Testis (tissue), 3 donors: Measurements from ENCODE around the gene RPL41. TPM values are rescaled to one million over a fixed set of nuclear protein-coding genes. Genes with fewer than 3 reads are reported as not detected.

ENCODE experiments used
- DNase-seq: peaks from one replicate; pipeline ENCODE4 v3.0.0-alpha.2; 2019
- H3K27ac ChIP-seq, 2 donors: fragments of 200-600 bp; sonication (generic); one replicate each; pipeline ENCODE4 v1.5.1; 2019
- H3K27me3 ChIP-seq: fragments of 200-600 bp; sonication (generic); one replicate; pipeline ENCODE4 v1.5.1; 2019
- H3K36me3 ChIP-seq: fragments of 200-600 bp; sonication (generic); one replicate; pipeline ENCODE4 v1.5.1; 2017; ENCODE audit warnings: low read depth; ENCODE audit errors: missing control alignments
- H3K4me1 ChIP-seq: fragments of 200-600 bp; sonication (generic); one replicate; pipeline ENCODE4 v1.5.1; 2019
- H3K4me3 ChIP-seq, 2 donors: fragments of 200-600 bp; sonication (generic); one replicate each; pipeline ENCODE4 v1.5.1; 2017 to 2019
- H3K9me3 ChIP-seq: fragments of 200-600 bp; sonication (generic); one replicate; pipeline ENCODE4 v1.5.1; 2017
- POLR2A ChIP-seq: fragments of 450-650 bp; IDR thresholded peaks from one replicate; pipeline ENCODE4 v1.6.1; 2017; ENCODE audit warnings: antibody characterized with exemption, mild to moderate bottlenecking, moderate library complexity
- WGBS, 2 donors: methylation state at CpG; one replicate each; pipeline ENCODE4 v1.1.5; 2018; 5-methylcytosine and 5-hydroxymethylcytosine counted together
- intact Hi-C: fragments of 100-400 bp; cut with DNase I; formaldehyde crosslinking; loops from one replicate; pipeline ENCODE4 v1.15.1; 2023; ENCODE audit warnings: low total_unique reads
- polyA plus RNA-seq: library from polyadenylated mRNA; stranded (reverse); fragments of 350-450 nt; fragmentation: Illumina TruSeq; extraction: RNeasy Lipid Tissue Mini Kit (QIAGEN cat#74804); gene quantifications from one replicate; pipeline ENCODE4 v1.2.3, GENCODE V29; 2014; ENCODE audit warnings: low read depth, low replicate concordance; ENCODE audit not compliant: insufficient read depth
- total RNA-seq, 2 donors: library from RNA; depleted of rRNA; stranded (reverse); fragments of >200 nt; gene quantifications; one replicate each; pipeline ENCODE4 v1.2.3, GENCODE V29; 2016
- TF ChIP-seq, protein P1 (sequence below), 3 experiments: fragments of 450-650 bp in 2 of 3; fragments of 200-600 bp in 1 of 3; sonication (generic) in 1 of 3; IDR thresholded peaks; one replicate each; pipeline ENCODE4 v1.5.1; 2016 to 2019; ENCODE audit warnings: antibody characterized with exemption in 3 of 3, mild to moderate bottlenecking in 2 of 3, moderate library complexity in 1 of 3

The RPL41 gene
- total and polyA plus RNA-seq, 3 donors from 2014 or later, result 1,066 to 2,323 (median 1,985) TPM

DNA sequence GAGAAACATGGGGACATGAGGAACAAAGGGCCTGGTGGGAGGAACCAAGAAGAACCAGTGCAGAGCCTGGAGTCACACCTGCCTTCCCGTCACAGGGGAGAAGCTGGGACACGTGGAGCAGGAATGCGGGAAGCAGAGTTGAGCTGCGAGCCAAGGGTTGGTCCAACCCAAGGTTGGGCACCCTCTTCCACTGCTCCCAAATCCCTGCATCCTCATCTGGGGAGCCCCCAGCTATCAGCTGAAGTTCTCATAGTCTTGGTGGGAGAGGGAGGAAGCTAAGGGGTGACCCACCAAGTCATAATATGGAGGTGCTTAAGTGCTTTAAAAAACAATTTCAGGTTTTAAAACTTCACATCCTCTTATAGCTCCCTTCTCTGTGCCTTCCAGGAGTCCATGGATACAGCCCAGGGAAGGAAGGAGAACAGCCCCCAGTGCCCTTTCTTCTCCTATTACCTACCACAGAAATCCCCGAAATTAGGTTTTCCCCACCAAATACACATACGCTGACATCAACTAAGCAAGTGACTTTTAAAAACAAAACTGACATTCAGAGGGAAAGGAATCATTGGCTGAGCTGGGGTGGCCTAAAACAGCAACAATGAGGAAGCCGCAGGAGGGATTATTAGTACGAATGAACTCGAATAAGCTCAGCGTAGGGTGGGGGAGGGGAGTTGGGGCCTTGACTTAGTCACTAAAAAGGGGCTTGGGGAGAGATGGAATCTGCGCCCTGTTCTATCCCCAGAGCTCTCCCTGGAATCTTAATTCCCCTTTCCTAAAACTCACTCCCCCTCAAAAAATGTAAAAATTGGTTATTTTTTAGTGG lies 46.2 kb downstream of the RPL41 start:
- intact Hi-C loops, result loop anchor here (5.0 kb wide), 1 partner anchor 35 kb away; the partner anchor contains the start of gene ESYT1
- Histone ChIP-seq H3K27me3 (no peaks in the 10 kb centered on the region), H3K4me3 (no peak overlapping the region), H3K36me3 (no peaks in the 10 kb centered on the region), H3K4me1 (peaks cover 25% of the 10 kb centered on the region), H3K27ac (no peak overlapping the region), H3K9me3 (no peaks in the 10 kb centered on the region)
- no peak for DNase-seq
- 58 to 69% methylated on average over 11 of the region's 11 CpGs for WGBS, 2 donors
- no peak for TF ChIP-seq POLR2A
- TF ChIP-seq, protein P1, sequence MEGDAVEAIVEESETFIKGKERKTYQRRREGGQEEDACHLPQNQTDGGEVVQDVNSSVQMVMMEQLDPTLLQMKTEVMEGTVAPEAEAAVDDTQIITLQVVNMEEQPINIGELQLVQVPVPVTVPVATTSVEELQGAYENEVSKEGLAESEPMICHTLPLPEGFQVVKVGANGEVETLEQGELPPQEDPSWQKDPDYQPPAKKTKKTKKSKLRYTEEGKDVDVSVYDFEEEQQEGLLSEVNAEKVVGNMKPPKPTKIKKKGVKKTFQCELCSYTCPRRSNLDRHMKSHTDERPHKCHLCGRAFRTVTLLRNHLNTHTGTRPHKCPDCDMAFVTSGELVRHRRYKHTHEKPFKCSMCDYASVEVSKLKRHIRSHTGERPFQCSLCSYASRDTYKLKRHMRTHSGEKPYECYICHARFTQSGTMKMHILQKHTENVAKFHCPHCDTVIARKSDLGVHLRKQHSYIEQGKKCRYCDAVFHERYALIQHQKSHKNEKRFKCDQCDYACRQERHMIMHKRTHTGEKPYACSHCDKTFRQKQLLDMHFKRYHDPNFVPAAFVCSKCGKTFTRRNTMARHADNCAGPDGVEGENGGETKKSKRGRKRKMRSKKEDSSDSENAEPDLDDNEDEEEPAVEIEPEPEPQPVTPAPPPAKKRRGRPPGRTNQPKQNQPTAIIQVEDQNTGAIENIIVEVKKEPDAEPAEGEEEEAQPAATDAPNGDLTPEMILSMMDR (IDR thresholded peaks at IDR 0.05), result no peak

DNA sequence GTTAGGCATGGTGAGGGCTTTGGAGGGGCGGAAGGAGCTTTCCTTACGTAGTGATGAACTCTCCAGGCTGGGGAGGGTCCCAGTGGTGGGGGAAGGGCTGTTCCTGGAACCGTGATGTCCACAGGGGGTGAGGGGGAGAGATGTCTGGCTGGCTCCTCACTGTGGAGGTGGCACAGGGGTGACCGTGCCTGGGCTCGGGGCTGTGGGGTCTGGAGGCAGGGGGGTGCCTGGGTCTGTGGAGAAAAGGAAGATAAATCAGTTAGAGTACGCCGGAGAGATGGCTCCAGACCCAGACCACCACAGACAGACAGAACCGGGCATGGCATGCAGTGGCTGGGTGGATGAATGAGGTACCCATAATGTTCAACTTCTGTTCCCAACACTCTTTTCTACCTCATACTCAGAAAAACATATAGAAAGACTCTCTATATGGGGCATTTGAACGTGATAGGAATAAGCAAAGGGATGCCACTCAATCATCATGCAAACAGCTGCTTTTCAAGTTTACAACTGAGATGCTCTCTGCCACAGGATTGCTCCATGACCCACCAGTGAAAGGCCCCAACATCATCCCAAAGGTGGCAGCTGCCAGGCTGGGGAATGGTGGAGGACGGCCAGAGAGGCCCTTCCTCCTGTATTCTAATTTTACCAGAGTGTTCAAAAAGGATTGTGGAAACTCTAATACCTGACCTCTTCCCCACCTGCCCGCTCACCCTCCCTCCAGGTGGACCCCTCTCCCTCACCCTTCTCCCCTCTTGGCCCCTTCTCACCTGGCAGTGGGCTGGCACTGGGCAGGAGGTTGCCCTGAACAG lies 47.3 kb downstream of the RPL41 start:
- Histone ChIP-seq H3K36me3 (no peaks in the 10 kb centered on the region), H3K9me3 (no peaks in the 10 kb centered on the region), H3K4me1 (peaks cover 25% of the 10 kb centered on the region), H3K27me3 (no peaks in the 10 kb centered on the region), H3K4me3 (no peak overlapping the region), H3K27ac (no peak overlapping the region)
- intact Hi-C loops, result loop anchor here (5.0 kb wide), 1 partner anchor 36 kb away; the partner anchor contains the start of gene ESYT1
- 63 to 77% methylated on average over 10 to 11 of the region's 11 CpGs for WGBS, 2 donors
- no peak for DNase-seq
- TF ChIP-seq, protein P1 (IDR thresholded peaks at IDR 0.05), result no peak
- no peak for TF ChIP-seq POLR2A

DNA sequence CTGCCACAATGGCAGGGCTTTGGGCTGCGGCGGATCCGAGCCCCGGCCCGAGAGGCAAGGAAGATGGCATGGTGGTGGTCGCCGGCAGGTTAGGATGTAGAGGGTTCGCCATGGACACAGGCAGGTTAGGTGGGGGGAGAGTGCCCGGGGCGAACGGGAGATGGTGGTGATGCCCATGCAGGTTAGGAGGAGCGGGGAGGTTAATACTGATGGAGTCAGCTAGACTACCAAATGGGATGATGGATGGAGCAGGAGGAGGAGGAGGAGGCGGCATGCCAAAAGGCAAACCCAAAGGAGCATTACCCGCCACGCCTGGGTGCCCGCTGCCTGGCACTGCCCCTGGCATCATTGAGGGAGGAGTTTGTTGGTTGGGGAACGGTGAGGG lies 47.9 kb downstream of the RPL41 start:
- no peak for DNase-seq
- Histone ChIP-seq H3K27ac (no peak overlapping the region), H3K4me1 (peaks cover 24% of the 10 kb centered on the region), H3K4me3 (no peak overlapping the region), H3K9me3 (no peaks in the 10 kb centered on the region), H3K36me3 (no peaks in the 10 kb centered on the region), H3K27me3 (no peaks in the 10 kb centered on the region)
- TF ChIP-seq, protein P1 (IDR thresholded peaks at IDR 0.05), result no peak
- no peak for TF ChIP-seq POLR2A
- intact Hi-C loops, result loop anchor here (5.0 kb wide), 1 partner anchor 37 kb away; the partner anchor contains the start of gene ESYT1
- WGBS, 2 donors, result 89% methylated on average over 17 of the region's 17 CpGs

DNA sequence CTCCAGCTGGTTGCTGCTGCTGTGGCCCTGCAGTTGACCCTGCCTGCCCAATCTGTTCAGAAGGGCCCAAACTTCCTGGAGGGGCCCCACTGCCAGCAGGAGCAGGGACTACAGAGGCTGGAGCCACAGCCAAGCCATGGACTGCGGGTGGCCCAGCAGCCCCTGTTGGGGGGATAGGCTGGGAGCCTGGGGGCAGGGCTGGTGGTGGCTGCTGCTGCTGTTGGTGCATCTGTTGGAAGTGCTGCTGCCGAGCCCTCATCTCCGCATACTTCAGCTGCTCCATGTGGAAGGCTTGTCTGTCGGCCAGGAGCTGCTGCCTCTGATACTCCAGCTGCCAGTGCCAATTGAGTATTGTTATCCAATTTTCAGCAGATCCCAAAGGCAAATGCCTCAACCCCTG lies 48.9 kb downstream of the RPL41 start:
- 17 to 70% methylated on average over 1 to 4 of the region's 4 CpGs for WGBS, 2 donors
- no peaks in the 10 kb centered on the region for H3K27me3 ChIP-seq
- TF ChIP-seq POLR2A, result no peak
- TF ChIP-seq, protein P1 (IDR thresholded peaks at IDR 0.05), result no peak
- intact Hi-C loops, result no loop called here
- H3K27ac ChIP-seq, result no peak overlapping the region
- H3K36me3 ChIP-seq, result no peaks in the 10 kb centered on the region
- no peak overlapping the region for H3K4me3 ChIP-seq
- H3K9me3 ChIP-seq, result no peaks in the 10 kb centered on the region
- no peak for DNase-seq
- H3K4me1 ChIP-seq, result peaks cover 14% of the 10 kb centered on the region

Other genes with a start within 250 kb of the RPL41 start
- gene PYM1, start 188.7 kb upstream of the RPL41 start, total RNA-seq, result 10 to 100 TPM; 51.8 to 71.3 TPM
- 51.6 TPM for gene PYM1, start 188.7 kb upstream of the RPL41 start, polyA plus RNA-seq
- gene DGKA, start 185.5 kb upstream of the RPL41 start, total RNA-seq, result 10 to 100 TPM; 28.9 to 40.4 TPM
- gene DGKA, start 185.5 kb upstream of the RPL41 start, polyA plus RNA-seq, result 40.3 TPM
- 10 to 100 TPM in 1 of 2 donors, 1 to 10 TPM in 1; 8.9 to 11.1 TPM for gene PMEL, start 150.6 kb upstream of the RPL41 start, total RNA-seq
- 8.2 TPM for gene PMEL, start 150.6 kb upstream of the RPL41 start, polyA plus RNA-seq
- gene CDK2, start 149.8 kb upstream of the RPL41 start, total RNA-seq, result 10 to 100 TPM; 16.5 to 20.3 TPM
- gene CDK2, start 149.8 kb upstream of the RPL41 start, polyA plus RNA-seq, result 19.8 TPM
- gene RAB5B, start 142.6 kb upstream of the RPL41 start, total RNA-seq, result 100 to 1,000 TPM; 144 to 198 TPM
- 139 TPM for gene RAB5B, start 142.6 kb upstream of the RPL41 start, polyA plus RNA-seq
- 10 to 100 TPM in 1 of 2 donors, 1 to 10 TPM in 1; 9.5 to 14.3 TPM for gene SUOX, start 119.4 kb upstream of the RPL41 start, total RNA-seq
- 14.1 TPM for gene SUOX, start 119.4 kb upstream of the RPL41 start, polyA plus RNA-seq
- gene IKZF4, start 95.6 kb upstream of the RPL41 start, total RNA-seq, result 10 to 100 TPM; 10.7 to 13.9 TPM
- gene IKZF4, start 95.6 kb upstream of the RPL41 start, polyA plus RNA-seq, result 17.7 TPM
- gene RPS26, start 74.7 kb upstream of the RPL41 start, total RNA-seq, result 100 to 1,000 TPM; 395 to 568 TPM
- gene RPS26, start 74.7 kb upstream of the RPL41 start, polyA plus RNA-seq, result 197 TPM
- gene ERBB3, start 36.5 kb upstream of the RPL41 start, total RNA-seq, result 1 to 10 TPM; 3.3 to 9.8 TPM
- 6.1 TPM for gene ERBB3, start 36.5 kb upstream of the RPL41 start, polyA plus RNA-seq
- 10 to 100 TPM; 61.0 to 81.4 TPM for gene PA2G4, start 12.1 kb upstream of the RPL41 start, total RNA-seq
- 190 TPM for gene PA2G4, start 12.1 kb upstream of the RPL41 start, polyA plus RNA-seq
- gene ZC3H10, start 1.6 kb downstream of the RPL41 start, total RNA-seq, result 10 to 100 TPM; 16.2 to 20.6 TPM
- gene ZC3H10, start 1.6 kb downstream of the RPL41 start, polyA plus RNA-seq, result 12.4 TPM
- 10 to 100 TPM; 72.0 to 99.8 TPM for gene ESYT1, start 11.6 kb downstream of the RPL41 start, total RNA-seq
- 50.8 TPM for gene ESYT1, start 11.6 kb downstream of the RPL41 start, polyA plus RNA-seq
- 100 to 1,000 TPM; 229 to 428 TPM for gene MYL6B, start 36.0 kb downstream of the RPL41 start, total RNA-seq
- 480 TPM for gene MYL6B, start 36.0 kb downstream of the RPL41 start, polyA plus RNA-seq
- 1,000 to 10,000 TPM in 1 of 2 donors, 100 to 1,000 TPM in 1; 939 to 1,373 TPM for gene MYL6, start 41.7 kb downstream of the RPL41 start, total RNA-seq
- gene MYL6, start 41.7 kb downstream of the RPL41 start, polyA plus RNA-seq, result 1,271 TPM
- 100 to 1,000 TPM; 106 to 148 TPM for gene SMARCC2, start 72.8 kb downstream of the RPL41 start, total RNA-seq
- gene SMARCC2, start 72.8 kb downstream of the RPL41 start, polyA plus RNA-seq, result 69.5 TPM
- 10 to 100 TPM; 63.7 to 70.2 TPM for gene RNF41, start 105.3 kb downstream of the RPL41 start, total RNA-seq
- gene RNF41, start 105.3 kb downstream of the RPL41 start, polyA plus RNA-seq, result 49.3 TPM
- gene NABP2, start 107.7 kb downstream of the RPL41 start, total RNA-seq, result 10 to 100 TPM; 27.5 to 30.4 TPM
- 40.8 TPM for gene NABP2, start 107.7 kb downstream of the RPL41 start, polyA plus RNA-seq
- under 1 TPM in 1 of 2 donors, not detected in 1; 0.87 TPM for gene SLC39A5, start 113.4 kb downstream of the RPL41 start, total RNA-seq
- gene SLC39A5, start 113.4 kb downstream of the RPL41 start, polyA plus RNA-seq, result 3.9 TPM
- 10 to 100 TPM; 26.8 to 32.3 TPM for gene ANKRD52, start 141.8 kb downstream of the RPL41 start, total RNA-seq
- 20.1 TPM for gene ANKRD52, start 141.8 kb downstream of the RPL41 start, polyA plus RNA-seq
- 10 to 100 TPM; 24.2 to 26.9 TPM for gene COQ10A, start 150.3 kb downstream of the RPL41 start, total RNA-seq
- 10.6 TPM for gene COQ10A, start 150.3 kb downstream of the RPL41 start, polyA plus RNA-seq
- 10 to 100 TPM; 67.8 to 70.2 TPM for gene CS, start 183.7 kb downstream of the RPL41 start, total RNA-seq
- gene CS, start 183.7 kb downstream of the RPL41 start, polyA plus RNA-seq, result 63.8 TPM
- 10 to 100 TPM; 62.4 to 63.3 TPM for gene CNPY2, start 199.4 kb downstream of the RPL41 start, total RNA-seq
- 82.5 TPM for gene CNPY2, start 199.4 kb downstream of the RPL41 start, polyA plus RNA-seq
- 100 to 1,000 TPM; 105 to 155 TPM for gene PAN2, start 217.4 kb downstream of the RPL41 start, total RNA-seq
- gene PAN2, start 217.4 kb downstream of the RPL41 start, polyA plus RNA-seq, result 119 TPM
- 1 to 10 TPM; 8.1 to 8.4 TPM for gene IL23A, start 222.3 kb downstream of the RPL41 start, total RNA-seq
- 34.9 TPM for gene IL23A, start 222.3 kb downstream of the RPL41 start, polyA plus RNA-seq
- 100 to 1,000 TPM; 110 to 122 TPM for gene STAT2, start 243.5 kb downstream of the RPL41 start, total RNA-seq
- gene STAT2, start 243.5 kb downstream of the RPL41 start, polyA plus RNA-seq, result 57.0 TPM
- gene APOF, start 246.2 kb downstream of the RPL41 start, total RNA-seq, result not detected
- not detected for gene APOF, start 246.2 kb downstream of the RPL41 start, polyA plus RNA-seq